Left cardiac atrium (tissue), 4 donors: ENCODE measurements around the gene PTH. TPM values are rescaled to one million over a fixed set of nuclear protein-coding genes. Genes with fewer than 3 reads are reported as not detected.
A peak's percentile ranks its signal among the peaks of the same experiment; 100 is the strongest.

Experiments used
- ATAC-seq, 2 donors: fragments of 200-7000 bp; cut with Tn5 transposase; one replicate each; pipeline ENCODE4 v1.9.1; 2020; ENCODE audit warnings: mild to moderate bottlenecking in 2 of 2, moderate library complexity in 2 of 2
- DNase-seq: peaks from one replicate; pipeline ENCODE4 v3.0.0-alpha.2; 2020
- intact Hi-C, 2 donors: fragments of 100-400 bp; cut with DNase I; formaldehyde crosslinking; loops; one replicate each; pipeline versions ENCODE4 v1.14.1 to v1.15.1; 2022 to 2023
- long read RNA-seq: library from polyadenylated mRNA; unstranded; transcript quantifications from one replicate; pipeline ENCODE4 v2.0.0, GENCODE V29; 2021
- total RNA-seq, 2 donors: library from RNA; stranded (reverse); fragmentation: NEBNext Ultra II Directional; extraction: Animal tissue kit (Norgen Biotek cat#: 25700); gene quantifications; one replicate each; pipeline ENCODE4 v1.2.1, GENCODE V29; 2021
- donor health status: DM: no; HTN: yes; CAD: no.
- donor health status: DM: no; HTN: yes; CAD: no; lungs with severe emphysema.
- donor health status: DM: yes; HTN: yes; CAD: no.
- donor health status: Dilated cardiomyopathy.

The PTH gene
- total RNA-seq, result not detected
- long read RNA-seq, result 0 reads

GRCh38 chr11:13495929-13496328 lies at the start of gene PTH:
Gene PTH, minus strand, starts transcription at chr11:13495997. Its CDS starts 3,142 bp downstream, at chr11:13492855.
- ATAC-seq (no peak), DNase-seq (no peak)
- intact Hi-C loops, result no loop called here

GRCh38 chr11:13538044-13538443 lies 42.2 kb upstream of the PTH start:
- intact Hi-C loops, result no loop called here
- ATAC-seq, result no peak

GRCh38 chr11:13535819-13536218 lies 40.0 kb upstream of the PTH start:
- intact Hi-C loops, result no loop called here
- DNase-seq (no peak), ATAC-seq (no peak)

More at GRCh38 chr11:13538044-13538443, 42.2 kb upstream of the PTH start:
- DNase-seq, result no peak

GRCh38 chr11:13534358-13534757 lies 38.6 kb upstream of the PTH start:
- ATAC-seq (no peak), DNase-seq (no peak)
- intact Hi-C loops, result no loop called here

DNA sequence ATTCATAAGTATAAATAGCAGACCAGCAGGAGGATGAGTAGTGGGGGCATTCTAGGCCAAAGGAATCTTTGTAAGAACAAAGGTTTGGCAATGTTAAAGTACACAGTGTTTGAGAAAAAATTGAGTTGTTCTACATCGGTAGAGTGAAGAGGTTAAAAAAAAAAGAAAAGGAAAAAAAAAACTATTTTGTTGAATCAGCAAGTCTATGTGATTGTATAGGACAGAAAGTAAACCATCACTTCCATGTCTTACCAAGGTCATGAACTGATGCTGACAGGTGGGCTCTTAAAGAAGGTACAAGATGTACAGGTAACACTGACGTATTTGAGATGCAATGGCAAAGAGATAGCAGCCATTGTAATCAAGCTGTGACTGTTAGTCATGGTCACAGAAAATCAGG lies 29.5 kb upstream of the PTH start:
- ATAC-seq (no peak), DNase-seq (no peak)
- intact Hi-C loops, result no loop called here

GRCh38 chr11:13503393-13503792 lies 7.6 kb upstream of the PTH start:
- ATAC-seq, result no peak

GRCh38 chr11:13502492-13502891 lies 6.7 kb upstream of the PTH start:
- no peak for DNase-seq
- intact Hi-C loops, result no loop called here
- no peak for ATAC-seq

More at GRCh38 chr11:13503393-13503792, 7.6 kb upstream of the PTH start:
- intact Hi-C loops, result no loop called here
- no peak for DNase-seq

GRCh38 chr11:13494051-13494450 lies 1.7 kb downstream of the PTH start:
- ATAC-seq, result no peak
- intact Hi-C loops, result no loop called here
- DNase-seq, result no peak

GRCh38 chr11:13487661-13488030 lies 8.2 kb downstream of the PTH start:
- peak in 1 of 2 donors; percentile 59 for ATAC-seq
- intact Hi-C loops, result no loop called here
- DNase-seq, result no peak

GRCh38 chr11:13486926-13487660 lies 8.7 kb downstream of the PTH start:
- intact Hi-C loops, result no loop called here
- DNase-seq (peak; percentile 53), ATAC-seq (peak; percentile 68 to 86)

DNA sequence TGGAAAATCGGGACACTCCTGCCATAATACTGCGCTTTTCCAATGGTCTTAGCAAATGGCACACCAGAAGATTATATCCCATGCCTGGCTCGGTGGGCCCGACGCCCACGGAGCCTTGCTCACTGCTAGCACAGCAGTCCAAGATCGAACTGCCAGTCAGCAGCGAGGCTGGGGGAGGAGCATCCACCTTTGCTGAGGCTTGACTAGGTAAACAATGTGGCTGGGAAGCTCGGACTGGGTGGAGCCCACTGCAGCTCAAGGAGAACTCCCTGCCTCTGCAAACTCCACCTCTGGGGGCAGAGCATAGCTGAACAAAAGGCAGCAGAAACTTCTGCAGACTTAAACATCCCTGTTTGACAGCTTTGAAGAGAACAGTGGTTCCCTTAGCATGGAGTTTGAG lies 15.6 kb downstream of the PTH start:
- intact Hi-C loops, result no loop called here
- DNase-seq (no peak), ATAC-seq (no peak)

- DNase-seq, result no peak
- no peak for ATAC-seq
- intact Hi-C loops, result no loop called here
Observed at GRCh38 chr11:13479688-13480087, 16.1 kb downstream of the PTH start.

DNA sequence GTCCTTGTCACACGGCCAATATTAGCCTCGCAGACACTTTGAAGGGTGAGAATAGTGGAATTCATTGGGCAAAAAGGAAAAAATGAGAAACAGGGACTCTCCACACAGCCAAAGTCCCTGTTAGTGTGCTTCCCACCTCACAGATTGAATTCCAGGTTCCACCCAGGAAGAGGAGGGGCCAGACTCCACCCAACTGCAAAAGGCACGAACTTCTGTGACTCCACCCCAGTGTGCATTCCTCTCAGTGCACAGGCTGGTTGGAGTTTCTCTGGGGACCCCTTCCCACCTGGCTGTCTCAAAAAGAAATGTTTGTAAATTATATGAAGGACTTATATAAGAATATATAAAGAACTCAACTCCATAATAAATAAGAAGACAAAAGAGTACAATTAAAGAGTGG lies 20.7 kb downstream of the PTH start:
- intact Hi-C loops, result no loop called here
- ATAC-seq (no peak), DNase-seq (no peak)

DNA sequence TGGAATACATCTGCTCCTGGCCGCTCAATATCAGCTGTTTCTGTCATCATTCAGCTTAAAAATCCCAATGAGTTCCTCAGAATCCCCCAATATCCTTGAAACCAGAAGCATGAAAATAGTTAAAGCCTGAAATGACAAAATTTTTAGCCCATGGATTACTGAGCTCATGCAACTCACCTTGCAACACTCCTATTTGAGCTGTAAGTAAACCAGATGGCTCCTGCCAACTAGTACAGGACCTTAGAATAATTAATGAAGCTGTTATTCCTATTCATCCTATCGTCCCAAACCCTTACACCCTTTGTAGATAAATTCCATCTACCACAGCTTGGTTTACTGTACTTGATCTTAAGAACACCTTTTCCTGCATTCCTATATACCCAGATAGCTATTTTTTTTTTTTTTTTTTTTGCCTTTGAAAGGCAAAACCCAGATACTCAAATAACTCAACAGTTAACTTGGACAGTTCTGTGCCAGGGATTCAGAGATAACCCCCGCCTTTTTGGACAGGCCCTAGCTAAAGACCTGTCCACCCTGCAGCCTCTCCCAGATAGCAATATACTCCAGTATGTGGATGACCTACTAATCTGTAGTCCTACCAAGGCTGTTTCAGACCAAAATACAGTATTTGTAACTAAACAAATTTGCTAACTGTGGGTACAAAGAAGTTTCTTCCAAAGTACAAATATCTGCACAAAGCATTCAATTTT lies 22.6 kb downstream of the PTH start:
- no peak for DNase-seq

GRCh38 chr11:13468750-13469149 lies 27.0 kb downstream of the PTH start:
- DNase-seq (no peak), ATAC-seq (no peak)
- intact Hi-C loops, result no loop called here

More for the DNA sequence above, 22.6 kb downstream of the PTH start:
- intact Hi-C loops, result no loop called here
- ATAC-seq, result peak in 1 of 2 donors; percentile 57

DNA sequence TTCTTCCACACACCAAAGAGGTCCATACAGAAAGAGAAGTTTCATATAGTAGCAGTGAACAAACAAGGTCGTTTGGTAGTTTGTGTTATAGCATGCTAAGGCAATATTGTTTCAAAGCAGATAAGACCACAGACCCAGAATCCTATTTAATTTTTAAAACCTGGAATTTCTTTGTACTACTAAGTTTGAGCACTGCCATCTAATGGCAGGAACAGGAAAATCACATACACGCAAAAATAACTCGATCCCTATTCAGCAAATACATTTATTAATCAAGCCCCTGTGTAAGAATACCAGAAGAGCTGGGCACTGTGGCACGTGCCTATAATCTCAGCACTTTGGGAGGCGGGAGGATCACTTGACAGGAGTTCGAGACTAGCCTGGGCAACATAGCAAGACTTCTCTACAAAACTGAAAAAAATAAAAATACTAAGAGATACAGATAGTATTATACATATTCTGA lies 29.9 kb downstream of the PTH start:
- DNase-seq (no peak), ATAC-seq (no peak)
- intact Hi-C loops, result no loop called here

GRCh38 chr11:13463779-13464290 lies 32.0 kb downstream of the PTH start:
- intact Hi-C loops, result no loop called here
- ATAC-seq (no peak), DNase-seq (no peak)

- DNase-seq, result peak; percentile 95
- ATAC-seq, result peak; percentile 99 to 100
- intact Hi-C loops, result no loop called here
Observed at GRCh38 chr11:13462901-13463778, 32.7 kb downstream of the PTH start, which contains the start of gene BTBD10. Gene BTBD10, minus strand, starts transcription at chr11:13463222. Its CDS starts 18,098 bp downstream, at chr11:13445124.

DNA sequence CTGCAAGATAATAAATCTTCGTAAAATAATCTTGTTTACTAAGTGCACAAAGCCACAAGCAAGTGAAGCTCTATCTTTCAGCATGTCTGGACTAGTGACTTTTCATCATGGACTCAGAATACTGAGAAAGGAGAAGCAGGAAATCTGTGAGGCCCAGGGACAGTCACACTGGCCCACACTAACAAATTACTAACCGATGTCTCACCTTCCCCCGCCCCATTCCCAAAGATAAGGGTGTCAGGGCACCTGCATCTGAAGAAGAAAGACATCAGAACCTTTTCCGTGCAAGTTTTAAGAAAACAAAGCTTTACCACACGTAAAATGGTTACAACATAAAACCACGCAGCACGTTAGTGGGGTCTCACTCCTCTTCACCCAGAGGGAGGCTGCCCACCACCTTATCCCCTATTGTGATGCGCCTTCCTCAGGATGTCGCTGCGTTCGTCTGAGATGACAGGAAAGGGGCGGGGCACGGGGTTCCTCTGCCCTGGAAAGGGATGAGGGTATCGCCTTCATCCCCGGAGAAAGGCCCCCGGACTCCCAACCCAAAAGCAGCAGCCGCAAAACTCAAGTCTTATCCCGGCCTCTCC lies 33.4 kb downstream of the PTH start:
- ATAC-seq (peak; percentile 68 to 79), DNase-seq (peak; percentile 75)
- intact Hi-C loops, result no loop called here
